Dermis microvascular lymphatic vessel endothelial cell (primary cell): Measurements from ENCODE around the gene TOM1L2. TPM values are rescaled to one million over a fixed set of nuclear protein-coding genes. Genes with fewer than 3 reads are reported as not detected.
A peak's percentile ranks its signal among the peaks of the same experiment; 100 is the strongest.

Source experiments
- DNase-seq, 2 donors: peaks; one replicate each; pipeline versions ENCODE4 v3.0.0 to v3.0.0-alpha.2; 2010; ENCODE audit warnings: low read depth in 2 of 2
- total RNA-seq: library from RNA; depleted of rRNA; stranded (reverse); fragments of >200 nt; gene quantifications from 2 replicates; pipeline ENCODE4 v1.2.1, GENCODE V29; 2014

TOM1L2 gene
- 11.2 and 18.0 TPM in 2 replicates for total RNA-seq

GRCh38 chr17:17972126-17972951 lies at the start of gene TOM1L2, which contains the start of gene DRC3:
TOM1L2 (minus strand) TSS chr17:17972400; CDS start chr17:17972313, 87 bp downstream.
DRC3 (plus strand) TSS chr17:17972862; CDS start chr17:17977599, 4,737 bp downstream.
- DNase-seq: peak; percentile 100

- no peak for DNase-seq
These were observed 49.2 kb upstream of the TOM1L2 start for GRCh38 chr17:18021372-18021771.

GRCh38 chr17:18020971-18021370 lies 48.8 kb upstream of the TOM1L2 start:
- no peak for DNase-seq

GRCh38 chr17:18019838-18020154 lies 47.6 kb upstream of the TOM1L2 start:
- DNase-seq: no peak

- DNase-seq: no peak
These were observed 46.3 kb upstream of the TOM1L2 start for GRCh38 chr17:18018411-18018921.

GRCh38 chr17:18017958-18018357 lies 45.8 kb upstream of the TOM1L2 start:
- DNase-seq: peak; percentile 48 to 70

GRCh38 chr17:18016426-18016825 lies 44.2 kb upstream of the TOM1L2 start:
- DNase-seq: no peak

- no peak for DNase-seq
These were observed 43.4 kb upstream of the TOM1L2 start for GRCh38 chr17:18015593-18015992.

- DNase-seq: no peak
These were observed 41.8 kb upstream of the TOM1L2 start for GRCh38 chr17:18014006-18014405.

GRCh38 chr17:18011286-18011685 lies 39.1 kb upstream of the TOM1L2 start:
- no peak for DNase-seq

GRCh38 chr17:18009609-18010420 lies 37.6 kb upstream of the TOM1L2 start:
- DNase-seq: no peak

GRCh38 chr17:18008496-18009268 lies 36.5 kb upstream of the TOM1L2 start:
- no peak for DNase-seq

- DNase-seq: no peak
These were observed 34.5 kb upstream of the TOM1L2 start for GRCh38 chr17:18006495-18007239.

- no peak for DNase-seq
These were observed 33.3 kb upstream of the TOM1L2 start for GRCh38 chr17:18005496-18005895.

- DNase-seq: no peak
These were observed 32.7 kb upstream of the TOM1L2 start for GRCh38 chr17:18004884-18005305.

GRCh38 chr17:18004345-18004744 lies 32.1 kb upstream of the TOM1L2 start:
- DNase-seq: no peak

- DNase-seq: no peak
These were observed 30.0 kb upstream of the TOM1L2 start for GRCh38 chr17:18002171-18002570.

GRCh38 chr17:18000030-18000408 lies 27.8 kb upstream of the TOM1L2 start:
- no peak for DNase-seq

- DNase-seq: no peak
These were observed 27.3 kb upstream of the TOM1L2 start for GRCh38 chr17:17999364-18000029.

- DNase-seq: no peak
These were observed 26.7 kb upstream of the TOM1L2 start for GRCh38 chr17:17998934-17999333.
